Nephron (organoid): Measurements from ENCODE around the gene SYT1.

Source experiments
- H3K27ac Mint-ChIP-seq, 3 experiments: 2 replicates each; pipeline ENCODE4 v1.8.0; 2020; ENCODE audit warnings: mixed read lengths in 3 of 3, mild to moderate bottlenecking in 2 of 3, moderate library complexity in 1 of 3
- H3K27me3 Mint-ChIP-seq: 2 replicates; pipeline ENCODE4 v1.8.0; 2021; ENCODE audit warnings: low read depth, mild to moderate bottlenecking, moderate library complexity, mixed read lengths
- H3K36me3 Mint-ChIP-seq: 2 replicates; pipeline ENCODE4 v1.8.0; 2020; ENCODE audit warnings: low read depth, mixed read lengths
- H3K4me1 Mint-ChIP-seq: 2 replicates; pipeline ENCODE4 v1.8.0; 2020; ENCODE audit warnings: mixed read lengths
- H3K4me3 Mint-ChIP-seq, 3 experiments: 2 replicates each; pipeline ENCODE4 v1.8.0; 2020; ENCODE audit warnings: mild to moderate bottlenecking in 3 of 3, mixed read lengths in 3 of 3, moderate library complexity in 2 of 3
- H3K9me3 Mint-ChIP-seq: 2 replicates; pipeline ENCODE4 v1.8.0; 2020; ENCODE audit warnings: mixed read lengths
- TF ChIP-seq, protein P1 (sequence below), 3 experiments: fragments of 200-600 bp; sonication (generic); IDR thresholded peaks; one replicate each; pipeline ENCODE4 v1.5.0; 2021; ENCODE audit warnings: antibody characterized with exemption in 3 of 3; ENCODE audit not compliant: unreplicated experiment in 3 of 3

Gene SYT1

DNA sequence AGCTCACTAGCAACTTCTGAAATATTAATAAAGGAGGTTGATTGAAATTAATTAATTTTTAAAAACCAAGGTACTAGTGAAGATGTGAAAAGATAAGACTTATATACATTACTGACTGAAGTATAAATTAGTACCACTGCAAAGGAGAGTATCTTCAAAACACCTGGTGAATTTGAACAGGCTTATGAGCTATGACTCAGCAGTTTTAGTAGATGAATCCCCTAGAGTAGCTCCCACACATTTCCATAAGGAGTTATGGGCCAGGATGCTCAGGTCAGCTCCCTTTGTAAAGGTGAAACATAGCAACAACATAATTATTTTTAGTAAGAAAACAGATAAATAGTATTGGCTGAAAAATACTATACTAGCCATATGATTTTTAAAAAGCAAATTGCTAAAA, 218.6 kb downstream of the SYT1 start:
- Mint-ChIP-seq H3K27ac (no peak overlapping the region), H3K4me3 (no peak overlapping the region), H3K9me3 (no peaks in the 10 kb centered on the region), H3K4me1 (peaks cover 19% of the 10 kb centered on the region), H3K27me3 (no peaks in the 10 kb centered on the region), H3K36me3 (no peaks in the 10 kb centered on the region)
- TF ChIP-seq, protein P1, sequence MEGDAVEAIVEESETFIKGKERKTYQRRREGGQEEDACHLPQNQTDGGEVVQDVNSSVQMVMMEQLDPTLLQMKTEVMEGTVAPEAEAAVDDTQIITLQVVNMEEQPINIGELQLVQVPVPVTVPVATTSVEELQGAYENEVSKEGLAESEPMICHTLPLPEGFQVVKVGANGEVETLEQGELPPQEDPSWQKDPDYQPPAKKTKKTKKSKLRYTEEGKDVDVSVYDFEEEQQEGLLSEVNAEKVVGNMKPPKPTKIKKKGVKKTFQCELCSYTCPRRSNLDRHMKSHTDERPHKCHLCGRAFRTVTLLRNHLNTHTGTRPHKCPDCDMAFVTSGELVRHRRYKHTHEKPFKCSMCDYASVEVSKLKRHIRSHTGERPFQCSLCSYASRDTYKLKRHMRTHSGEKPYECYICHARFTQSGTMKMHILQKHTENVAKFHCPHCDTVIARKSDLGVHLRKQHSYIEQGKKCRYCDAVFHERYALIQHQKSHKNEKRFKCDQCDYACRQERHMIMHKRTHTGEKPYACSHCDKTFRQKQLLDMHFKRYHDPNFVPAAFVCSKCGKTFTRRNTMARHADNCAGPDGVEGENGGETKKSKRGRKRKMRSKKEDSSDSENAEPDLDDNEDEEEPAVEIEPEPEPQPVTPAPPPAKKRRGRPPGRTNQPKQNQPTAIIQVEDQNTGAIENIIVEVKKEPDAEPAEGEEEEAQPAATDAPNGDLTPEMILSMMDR (IDR thresholded peaks at IDR 0.05; ENCODE audit: unreplicated experiment in 3 of 3), result no peak

DNA sequence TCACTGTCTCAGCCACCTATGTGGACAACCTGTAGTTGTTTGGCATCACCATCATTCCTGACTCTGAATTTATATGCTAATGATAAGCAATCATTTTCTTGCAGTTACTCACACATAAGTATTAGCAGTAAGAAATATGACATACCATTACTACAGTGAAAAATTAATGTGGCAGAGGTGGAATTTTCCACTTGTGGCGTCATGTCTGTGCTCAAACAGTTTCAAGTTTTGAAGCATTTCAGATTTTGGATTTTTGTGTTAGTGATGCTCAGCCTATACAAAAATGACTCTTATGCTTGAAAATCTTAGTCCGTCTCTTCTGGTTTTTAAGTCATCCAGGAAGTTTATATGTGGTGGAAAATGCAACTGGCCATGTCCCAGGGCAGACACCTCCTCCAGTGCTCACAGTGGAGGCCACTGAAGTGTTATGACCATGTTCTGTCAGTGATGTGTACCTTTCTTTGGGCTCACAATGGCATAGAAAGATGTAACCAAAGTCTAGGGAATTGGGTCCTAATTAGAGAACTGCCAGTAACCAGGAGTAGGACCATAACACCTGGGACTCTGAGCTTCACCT, 220.6 kb downstream of the SYT1 start:
- Mint-ChIP-seq H3K27me3 (no peaks in the 10 kb centered on the region), H3K4me1 (peaks cover 38% of the 10 kb centered on the region), H3K9me3 (no peaks in the 10 kb centered on the region), H3K36me3 (no peaks in the 10 kb centered on the region), H3K4me3 (no peak overlapping the region), H3K27ac (no peak overlapping the region)
- TF ChIP-seq, protein P1 (IDR thresholded peaks at IDR 0.05; ENCODE audit: unreplicated experiment in 3 of 3), result no peak

DNA sequence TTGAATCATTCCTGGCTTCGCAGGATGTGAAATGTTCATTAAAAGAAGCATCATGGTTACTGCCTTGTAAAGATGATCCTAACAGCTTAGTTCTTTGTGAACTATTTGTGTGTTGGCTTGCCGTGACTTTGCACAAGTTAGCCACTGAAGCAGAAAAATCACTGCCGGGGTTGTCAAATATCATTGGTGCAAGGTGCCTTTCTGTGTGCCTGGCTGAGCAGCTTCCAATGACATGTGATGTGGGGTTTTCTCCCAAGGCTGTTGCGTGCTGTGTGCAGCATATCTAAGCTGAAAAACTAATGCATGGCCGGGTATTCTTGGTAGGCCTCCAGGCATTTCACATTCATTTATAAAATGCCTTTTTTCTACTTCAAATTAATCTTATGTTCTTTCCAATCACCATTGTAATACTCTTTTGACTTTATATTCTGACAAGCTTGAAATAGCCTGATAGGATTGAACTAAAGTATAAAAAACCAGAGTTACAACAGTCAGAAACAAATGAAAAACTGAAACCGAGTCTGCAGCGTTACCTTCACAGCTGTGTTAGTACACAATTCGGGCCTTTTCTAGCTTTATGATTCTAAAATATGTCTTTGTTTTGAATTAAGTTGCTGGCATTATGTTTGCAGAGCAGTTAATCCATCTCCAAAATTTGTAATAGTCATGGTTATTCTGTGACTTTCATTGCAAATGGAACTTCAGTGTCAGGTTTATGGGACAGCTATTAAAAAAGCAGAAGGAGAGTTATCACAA, 222.1 kb downstream of the SYT1 start:
- Mint-ChIP-seq H3K27ac (peak overlapping the region; percentile 77 to 90 (median 86)), H3K27me3 (no peaks in the 10 kb centered on the region), H3K9me3 (no peaks in the 10 kb centered on the region), H3K36me3 (no peaks in the 10 kb centered on the region), H3K4me3 (no peak overlapping the region), H3K4me1 (peaks cover 41% of the 10 kb centered on the region)
- TF ChIP-seq, protein P1 (IDR thresholded peaks at IDR 0.05; ENCODE audit: unreplicated experiment in 3 of 3), result no peak

DNA sequence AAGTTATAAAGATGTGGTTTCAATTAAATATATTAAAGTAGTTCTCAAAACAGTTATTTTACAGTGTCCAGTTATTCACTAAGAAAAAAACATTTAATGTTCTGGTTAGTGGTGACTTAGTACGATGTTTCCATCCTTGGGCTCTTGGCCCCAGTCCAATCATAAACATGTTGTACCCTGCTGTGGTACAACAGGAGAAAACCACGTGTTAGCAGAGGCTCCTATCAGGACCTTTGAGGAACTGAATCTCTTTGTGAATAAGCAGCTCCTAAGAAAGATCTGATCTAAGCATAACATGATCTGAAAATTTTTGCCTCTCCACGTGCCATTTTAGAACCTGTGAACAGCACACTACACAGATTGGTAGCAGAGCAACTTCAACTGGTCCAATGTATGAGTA, 234.0 kb downstream of the SYT1 start:
- H3K9me3 Mint-ChIP-seq, result no peaks in the 10 kb centered on the region
- TF ChIP-seq, protein P1 (IDR thresholded peaks at IDR 0.05; ENCODE audit: unreplicated experiment in 3 of 3), result no peak
- no peaks in the 10 kb centered on the region for H3K4me1 Mint-ChIP-seq
- H3K27ac Mint-ChIP-seq, result no peak overlapping the region
- no peaks in the 10 kb centered on the region for H3K36me3 Mint-ChIP-seq
- H3K27me3 Mint-ChIP-seq, result no peaks in the 10 kb centered on the region
- no peak overlapping the region for H3K4me3 Mint-ChIP-seq

DNA sequence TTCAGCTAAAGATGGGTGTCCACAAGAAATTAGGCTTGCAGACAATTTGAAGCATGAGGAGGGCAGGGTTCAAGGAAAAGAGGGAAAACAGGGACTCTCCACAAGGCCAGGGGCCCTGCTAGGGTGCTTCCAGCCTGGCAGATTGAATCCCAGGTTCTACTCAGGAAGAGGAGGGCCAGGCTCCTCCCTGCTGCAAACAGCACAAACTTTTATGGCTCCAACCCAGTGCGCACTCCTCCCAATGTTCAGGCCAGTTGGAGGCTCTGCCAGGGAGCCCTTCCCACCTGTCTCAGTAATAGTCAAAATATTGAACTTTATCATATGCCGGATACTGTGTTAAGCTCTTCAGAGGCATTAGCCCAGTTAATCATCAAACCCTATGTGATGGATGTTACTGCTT, 244.4 kb downstream of the SYT1 start:
- Mint-ChIP-seq H3K4me3 (no peak overlapping the region), H3K27me3 (no peaks in the 10 kb centered on the region), H3K36me3 (no peaks in the 10 kb centered on the region), H3K4me1 (peaks cover 11% of the 10 kb centered on the region), H3K9me3 (no peaks in the 10 kb centered on the region), H3K27ac (peak overlapping the region in 2 of 3 experiments; percentile 10 to 21)
- TF ChIP-seq, protein P1 (IDR thresholded peaks at IDR 0.05; ENCODE audit: unreplicated experiment in 3 of 3), result no peak

DNA sequence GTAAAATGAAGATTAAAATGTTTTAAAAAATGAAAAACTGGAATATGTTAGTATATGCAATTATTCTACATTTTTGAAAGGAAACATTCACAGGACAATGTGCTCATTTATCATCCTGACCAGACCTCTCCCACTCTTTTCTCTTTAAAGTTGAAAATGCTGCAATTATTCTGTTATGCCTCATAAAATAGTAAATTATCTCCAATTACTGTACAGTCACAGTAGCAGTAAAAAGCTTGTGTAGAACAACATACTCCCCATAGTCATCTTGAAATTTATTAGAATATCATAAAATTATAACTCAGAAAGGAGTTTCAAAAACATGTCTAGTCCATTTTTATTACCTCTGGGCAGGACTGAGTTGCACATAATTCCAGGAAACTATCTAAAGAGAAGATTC, 250.3 kb downstream of the SYT1 start:
- H3K27ac Mint-ChIP-seq, result peak overlapping the region; percentile 25 to 74 (median 69)
- H3K36me3 Mint-ChIP-seq, result no peaks in the 10 kb centered on the region
- H3K4me3 Mint-ChIP-seq, result no peak overlapping the region
- H3K9me3 Mint-ChIP-seq, result no peaks in the 10 kb centered on the region
- no peaks in the 10 kb centered on the region for H3K27me3 Mint-ChIP-seq
- H3K4me1 Mint-ChIP-seq, result peaks cover 16% of the 10 kb centered on the region
- TF ChIP-seq, protein P1 (IDR thresholded peaks at IDR 0.05; ENCODE audit: unreplicated experiment in 3 of 3), result no peak
